COLO668 (cell line): ENCODE data around the gene MAP3K19.
"Not testable (repeated sequence)": the region's sequence is repeated elsewhere in the genome, so short reads cannot be mapped to it uniquely, and the experiment has no call there.

Experiments
- DNase-seq: peaks from one replicate; lab custom pipeline; 2025; ENCODE audit not compliant: unreplicated experiment; lab: John Stamatoyannopoulos, UW

Gene MAP3K19, protein sequence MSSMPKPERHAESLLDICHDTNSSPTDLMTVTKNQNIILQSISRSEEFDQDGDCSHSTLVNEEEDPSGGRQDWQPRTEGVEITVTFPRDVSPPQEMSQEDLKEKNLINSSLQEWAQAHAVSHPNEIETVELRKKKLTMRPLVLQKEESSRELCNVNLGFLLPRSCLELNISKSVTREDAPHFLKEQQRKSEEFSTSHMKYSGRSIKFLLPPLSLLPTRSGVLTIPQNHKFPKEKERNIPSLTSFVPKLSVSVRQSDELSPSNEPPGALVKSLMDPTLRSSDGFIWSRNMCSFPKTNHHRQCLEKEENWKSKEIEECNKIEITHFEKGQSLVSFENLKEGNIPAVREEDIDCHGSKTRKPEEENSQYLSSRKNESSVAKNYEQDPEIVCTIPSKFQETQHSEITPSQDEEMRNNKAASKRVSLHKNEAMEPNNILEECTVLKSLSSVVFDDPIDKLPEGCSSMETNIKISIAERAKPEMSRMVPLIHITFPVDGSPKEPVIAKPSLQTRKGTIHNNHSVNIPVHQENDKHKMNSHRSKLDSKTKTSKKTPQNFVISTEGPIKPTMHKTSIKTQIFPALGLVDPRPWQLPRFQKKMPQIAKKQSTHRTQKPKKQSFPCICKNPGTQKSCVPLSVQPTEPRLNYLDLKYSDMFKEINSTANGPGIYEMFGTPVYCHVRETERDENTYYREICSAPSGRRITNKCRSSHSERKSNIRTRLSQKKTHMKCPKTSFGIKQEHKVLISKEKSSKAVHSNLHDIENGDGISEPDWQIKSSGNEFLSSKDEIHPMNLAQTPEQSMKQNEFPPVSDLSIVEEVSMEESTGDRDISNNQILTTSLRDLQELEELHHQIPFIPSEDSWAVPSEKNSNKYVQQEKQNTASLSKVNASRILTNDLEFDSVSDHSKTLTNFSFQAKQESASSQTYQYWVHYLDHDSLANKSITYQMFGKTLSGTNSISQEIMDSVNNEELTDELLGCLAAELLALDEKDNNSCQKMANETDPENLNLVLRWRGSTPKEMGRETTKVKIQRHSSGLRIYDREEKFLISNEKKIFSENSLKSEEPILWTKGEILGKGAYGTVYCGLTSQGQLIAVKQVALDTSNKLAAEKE (N-terminal part only)

DNA sequence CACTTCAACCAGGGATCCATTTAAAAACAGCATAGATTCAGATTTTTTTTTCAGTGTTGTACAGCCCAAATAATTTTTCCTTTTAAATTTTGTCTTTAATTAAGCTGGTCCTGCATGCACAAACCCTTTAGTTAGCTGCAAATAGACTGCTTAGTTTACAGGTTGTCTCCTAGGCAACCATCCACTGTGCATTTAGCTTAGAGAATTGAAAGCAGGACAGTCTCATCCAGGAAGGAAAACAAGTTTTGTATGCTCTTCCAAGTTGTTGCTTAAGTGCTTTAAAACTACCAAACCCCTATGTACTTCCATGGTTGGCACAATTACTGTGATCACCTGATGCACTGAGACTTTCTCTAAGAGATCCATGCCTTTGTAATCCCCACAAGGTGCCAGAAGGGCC is at the start of gene MAP3K19:
Gene MAP3K19, minus strand, starts transcription at position 148 of the 400 bp plus-strand sequence. CDS start 22,800 bp downstream, outside the sequence.
- no peak for DNase-seq

DNA sequence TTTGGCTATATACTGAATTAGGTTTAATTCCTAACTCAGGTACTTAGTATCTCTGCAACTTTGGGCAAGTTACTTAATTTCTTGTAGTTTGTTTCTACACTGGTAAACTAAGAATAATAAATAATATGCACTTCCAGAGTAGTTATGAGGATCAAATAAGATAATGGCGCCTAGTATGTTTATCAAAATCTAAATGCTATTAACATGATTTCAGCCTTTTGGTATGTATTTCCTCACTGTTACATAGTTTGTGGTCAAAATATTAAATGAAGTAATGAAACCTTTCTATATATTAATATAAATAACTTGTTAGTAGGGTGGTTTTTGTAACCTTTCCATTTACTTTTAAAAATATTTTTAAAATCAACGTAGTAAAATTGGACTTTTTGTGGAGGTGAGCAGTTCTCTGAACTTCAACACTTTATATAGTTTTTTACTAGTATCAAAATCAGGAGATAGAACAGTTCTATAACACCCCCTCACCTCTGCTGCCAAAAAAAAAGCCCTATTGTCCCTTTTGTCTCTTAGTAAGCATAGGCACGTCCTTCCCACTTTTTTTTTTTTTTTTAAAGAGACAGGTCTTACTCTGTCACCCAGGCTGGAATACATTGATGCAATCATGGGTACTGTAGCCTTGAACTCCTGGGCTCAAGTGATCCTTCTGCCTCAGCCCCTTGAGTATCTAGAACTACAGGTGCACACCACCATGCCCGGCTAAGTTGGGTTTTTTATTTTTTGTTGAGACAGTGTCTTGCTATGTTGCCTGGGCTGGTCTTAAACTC is 49.6 kb upstream of the MAP3K19 start:
- no peak for DNase-seq

DNA sequence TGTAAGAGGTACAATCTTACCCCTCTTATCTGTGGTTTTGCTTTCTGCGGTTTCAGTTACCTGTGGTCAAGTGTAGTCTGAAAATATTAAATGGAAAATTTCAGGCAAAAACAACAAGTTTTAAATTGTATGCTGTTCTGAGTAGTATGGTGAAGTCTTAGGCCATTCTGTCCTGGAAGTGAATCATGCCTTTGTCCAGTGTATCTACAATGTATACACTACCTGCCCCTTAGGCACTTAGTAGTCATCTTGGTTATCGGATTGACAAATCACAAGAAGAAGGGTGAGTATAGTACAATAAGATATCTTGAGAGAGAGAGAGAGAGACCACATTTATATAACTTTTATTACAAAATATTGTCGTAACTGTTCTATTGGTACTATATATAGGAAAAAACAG is 48.3 kb upstream of the MAP3K19 start:
- DNase-seq: no peak

DNA sequence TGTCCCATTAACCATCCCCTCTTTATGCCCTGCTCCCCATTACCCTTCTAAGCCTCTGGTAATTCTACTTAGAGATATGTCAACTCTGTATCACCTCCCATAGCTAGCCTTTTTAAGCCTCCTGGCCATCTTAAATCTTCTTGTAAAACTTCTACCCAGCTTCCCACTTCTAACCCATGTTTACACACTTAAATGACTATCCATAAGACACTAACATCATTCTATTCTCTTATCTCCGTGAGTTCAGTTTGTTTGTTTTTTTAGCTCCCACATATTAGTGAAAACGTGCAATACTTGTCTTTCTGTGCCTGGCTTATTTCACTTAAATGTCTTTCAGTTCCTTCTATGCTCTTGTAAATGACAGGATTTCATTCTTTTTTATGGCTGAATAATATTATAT is 47.3 kb upstream of the MAP3K19 start:
- DNase-seq: no peak

DNA sequence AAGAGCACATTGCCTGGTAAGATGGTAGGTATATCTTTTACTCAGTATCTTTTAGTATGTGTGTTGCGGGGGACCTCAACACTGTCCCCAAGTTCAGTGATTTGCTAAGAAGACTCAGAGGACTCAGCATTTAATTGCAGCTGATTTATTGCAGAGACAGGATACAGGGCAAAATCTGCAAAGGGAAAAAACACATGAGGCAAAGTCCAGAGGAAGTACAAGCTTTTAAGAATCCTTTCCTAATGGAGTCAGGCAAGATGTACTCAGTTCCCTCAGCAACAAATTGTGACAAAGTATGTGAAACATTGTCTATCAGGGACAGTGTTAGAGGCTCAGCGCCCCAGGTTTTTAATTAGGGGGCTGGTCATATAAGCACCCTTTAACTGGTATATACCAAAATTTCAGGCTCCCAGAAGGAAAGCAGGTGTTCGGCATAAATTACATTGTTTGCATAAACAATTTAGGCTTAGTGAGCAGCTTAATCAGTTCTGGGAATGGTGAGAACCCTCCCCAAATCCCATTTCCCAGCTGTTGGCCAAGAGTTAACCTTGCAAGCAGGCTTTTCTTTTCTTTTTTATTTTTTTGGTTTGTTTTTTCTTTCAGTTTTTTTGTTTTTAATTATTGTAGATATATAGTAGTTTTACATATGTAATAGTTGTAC is 46.6 kb upstream of the MAP3K19 start:
- no peak for DNase-seq

DNA sequence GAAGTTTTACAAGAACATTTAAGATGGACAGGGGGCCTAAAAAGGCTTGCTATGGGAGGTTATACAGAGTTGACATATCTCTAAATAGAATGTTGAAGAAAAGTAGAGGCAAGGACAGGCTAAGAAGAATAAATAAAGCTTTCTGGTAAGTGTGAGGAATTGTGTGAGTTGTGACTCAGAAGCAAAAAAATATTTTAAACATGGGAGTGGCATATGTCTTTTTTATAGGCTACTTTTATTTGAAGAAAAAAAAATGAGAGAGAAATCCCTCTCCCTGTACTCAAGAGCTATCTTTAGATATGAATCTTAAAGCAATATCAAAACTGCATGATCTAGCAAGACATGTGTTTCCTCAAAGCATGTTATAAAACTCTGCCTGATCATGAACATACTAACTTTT is 45.9 kb upstream of the MAP3K19 start:
- DNase-seq: no peak

DNA sequence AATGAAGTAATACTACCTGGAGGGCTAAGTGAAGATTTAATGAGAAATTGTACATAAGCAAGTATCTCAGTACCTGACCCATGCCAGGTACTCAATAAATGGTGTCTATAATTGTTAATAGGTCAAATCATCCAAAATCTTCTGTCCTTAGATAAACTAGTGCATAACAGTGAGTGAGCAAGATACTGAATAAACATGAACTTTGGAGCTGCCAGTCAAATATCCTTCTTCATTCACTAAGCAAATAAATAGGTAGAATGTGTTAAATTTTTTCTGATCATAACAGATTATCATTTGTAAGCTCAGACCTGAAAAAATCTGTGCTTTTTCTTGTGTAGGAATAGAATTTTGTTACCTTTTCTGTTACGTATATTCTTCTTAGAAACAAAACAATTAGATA is 44.4 kb upstream of the MAP3K19 start:
- no peak for DNase-seq

DNA sequence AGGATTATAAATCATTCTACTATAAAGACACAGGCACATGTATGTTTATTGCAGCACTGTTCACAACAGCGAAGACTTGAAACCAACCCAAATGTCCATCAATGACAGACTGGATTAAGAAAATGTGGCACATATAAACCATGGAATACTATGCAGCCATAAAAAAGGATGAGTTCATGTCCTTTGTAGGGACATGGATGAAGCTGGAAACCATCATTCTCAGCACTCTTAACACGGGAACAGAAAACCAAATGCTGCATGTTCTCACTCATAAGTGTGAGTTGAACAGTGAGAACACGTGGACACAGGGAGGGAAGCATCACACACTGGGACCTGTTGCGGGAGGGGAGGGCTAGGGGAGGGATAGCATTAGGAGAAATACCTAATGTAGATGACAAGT is 42.4 kb upstream of the MAP3K19 start:
- not testable (repeated sequence) for DNase-seq

DNA sequence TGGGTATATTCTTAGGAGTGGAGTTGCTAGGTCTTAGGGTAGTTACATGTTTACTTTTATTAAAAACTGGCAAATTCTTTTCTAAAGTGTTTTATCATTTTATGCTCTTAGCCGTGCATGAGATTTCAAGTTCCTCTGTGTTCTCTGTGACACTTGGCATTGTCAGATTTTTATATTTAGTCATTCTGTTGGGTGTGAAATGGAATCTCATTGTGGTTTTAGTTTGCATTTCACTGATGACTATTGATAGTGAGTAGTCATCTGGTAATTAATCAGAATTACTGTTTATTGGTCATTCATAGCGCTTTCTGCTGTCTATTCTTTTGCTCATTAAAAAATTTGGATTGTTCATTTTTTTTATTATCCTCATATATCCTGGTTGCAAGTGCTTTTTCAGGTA is 39.0 kb upstream of the MAP3K19 start:
- DNase-seq: no peak

DNA sequence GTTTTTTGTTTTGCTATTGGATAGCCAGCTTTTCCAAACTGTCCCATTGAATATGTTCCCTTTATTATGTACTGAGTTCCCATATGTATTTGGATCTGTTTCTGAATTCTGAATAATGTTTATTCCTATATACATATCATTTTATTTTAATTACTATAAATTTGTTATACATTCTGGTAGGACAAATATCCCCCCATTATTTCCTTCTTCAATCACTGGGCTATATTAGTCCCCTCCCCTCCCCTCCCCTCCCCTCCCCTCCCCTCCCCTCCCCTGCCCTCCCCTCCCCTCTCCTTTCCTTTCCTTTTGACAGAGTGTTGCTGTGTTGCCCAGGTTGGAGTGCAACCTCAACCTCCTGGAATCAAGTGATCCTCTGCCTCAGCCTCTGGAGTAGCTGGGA is 31.2 kb upstream of the MAP3K19 start:
- no peak for DNase-seq

DNA sequence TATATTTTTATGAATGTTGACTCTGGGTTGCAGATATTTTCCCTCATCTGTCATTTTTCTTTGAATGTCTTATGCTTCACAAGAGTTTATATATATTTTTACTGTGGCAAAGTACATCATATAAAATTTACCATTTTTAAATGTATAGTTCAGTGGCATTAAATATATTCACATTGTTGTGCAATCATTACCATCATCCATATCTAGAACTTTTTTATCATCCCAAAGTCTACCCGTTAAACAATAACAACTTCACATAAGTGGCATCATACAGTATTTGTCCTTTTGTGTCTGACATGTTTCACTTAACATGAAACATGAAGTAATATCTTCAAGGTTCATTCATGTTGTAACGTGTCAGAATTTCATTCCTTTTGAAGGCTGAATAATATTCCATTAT is 29.3 kb upstream of the MAP3K19 start:
- DNase-seq: no peak

DNA sequence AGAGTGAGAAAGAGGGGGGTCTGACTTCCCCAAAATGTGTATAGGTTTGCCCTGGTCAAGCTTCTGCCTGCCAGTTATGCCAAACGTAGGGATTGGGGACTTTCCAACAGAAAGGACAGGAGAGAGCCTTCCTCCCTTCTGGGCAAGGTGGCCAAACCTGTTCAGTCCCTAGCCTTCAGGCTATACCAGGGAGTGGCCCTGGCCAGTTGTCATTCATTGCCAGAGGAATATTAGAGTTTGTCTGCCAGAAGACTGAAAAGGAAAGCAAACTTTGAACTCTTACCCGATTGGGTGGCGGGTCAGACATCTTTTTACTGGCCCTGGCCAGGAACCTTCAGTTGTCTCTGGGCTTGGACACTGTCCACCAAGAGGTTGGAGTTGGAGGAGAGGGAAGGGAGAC is 27.0 kb upstream of the MAP3K19 start:
- no peak for DNase-seq

DNA sequence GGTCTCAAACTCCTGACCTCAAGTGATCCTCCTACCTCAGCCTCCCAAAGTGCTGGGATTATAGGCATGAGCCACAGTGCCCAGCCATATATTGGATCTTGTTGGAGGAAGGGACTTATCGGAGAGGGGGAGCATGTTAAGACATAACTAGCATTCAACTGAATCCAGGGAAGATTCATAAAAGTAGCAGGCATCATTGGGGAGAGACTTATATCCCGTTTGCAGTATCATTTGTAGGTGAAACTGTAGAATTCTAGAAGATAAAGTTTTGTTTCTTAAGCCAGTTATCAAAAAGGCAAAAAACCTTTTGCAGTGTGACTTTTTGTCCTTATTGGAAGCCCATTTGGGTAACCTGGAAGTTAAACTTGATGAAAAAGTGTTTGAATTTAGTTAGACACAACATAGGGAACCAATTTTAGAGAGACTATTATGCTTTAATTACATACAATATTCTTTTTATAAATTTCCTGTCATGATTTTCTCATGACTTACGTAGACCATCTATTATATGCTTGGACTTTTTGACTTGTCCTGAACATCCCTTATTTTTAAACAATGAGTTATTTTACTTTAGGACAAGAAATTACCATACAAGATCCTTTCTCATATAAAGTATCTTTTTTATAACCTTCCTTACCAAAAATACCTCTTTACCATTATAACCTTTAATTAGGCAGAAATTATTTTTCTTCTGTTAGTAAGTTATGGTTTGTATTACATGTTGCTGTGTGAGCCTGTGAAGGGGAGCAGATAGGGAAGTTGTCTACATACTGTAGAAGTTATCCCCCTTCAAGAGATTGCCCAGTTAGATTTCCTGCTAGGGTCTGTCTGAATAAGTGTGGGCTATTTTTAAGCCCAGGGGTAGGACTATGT is 25.1 kb upstream of the MAP3K19 start:
- DNase-seq: no peak

DNA sequence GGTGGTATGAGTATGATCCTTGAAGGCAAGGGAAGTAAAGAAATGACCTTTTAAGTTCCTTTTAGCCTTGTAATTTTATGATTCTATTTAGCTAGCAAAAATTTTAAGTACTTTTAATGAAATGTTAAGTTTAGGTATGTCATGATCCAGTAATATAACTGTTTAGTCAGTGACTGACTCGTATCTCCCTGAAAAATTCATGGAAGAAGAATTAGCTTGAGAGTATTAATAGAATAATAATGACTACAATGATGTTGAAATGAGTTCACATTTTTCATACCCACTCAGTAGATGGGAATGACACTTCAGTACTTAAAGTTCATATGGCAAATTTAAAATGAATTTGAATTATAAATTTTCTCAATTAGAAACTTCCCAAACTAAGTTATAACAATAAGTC is 19.5 kb upstream of the MAP3K19 start:
- DNase-seq: no peak

DNA sequence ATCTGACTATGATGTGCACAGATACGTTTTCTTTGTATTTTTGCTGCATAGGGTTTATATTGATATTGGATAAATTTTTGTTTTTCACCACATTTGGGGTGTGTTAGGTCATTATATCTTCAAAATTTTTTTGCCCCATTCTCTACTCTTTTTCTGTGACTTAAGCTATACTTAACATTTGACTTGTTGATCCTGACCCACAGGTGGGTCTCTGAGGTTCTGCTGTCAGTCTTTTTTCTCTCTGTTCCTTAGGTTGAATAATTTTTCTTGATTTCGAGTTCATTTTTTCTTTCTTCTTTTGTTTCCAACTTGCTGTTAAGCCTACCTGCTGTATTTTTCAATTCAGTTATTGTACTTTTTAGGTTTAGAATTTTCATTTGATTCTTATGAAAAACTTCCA is 16.9 kb upstream of the MAP3K19 start:
- no peak for DNase-seq

DNA sequence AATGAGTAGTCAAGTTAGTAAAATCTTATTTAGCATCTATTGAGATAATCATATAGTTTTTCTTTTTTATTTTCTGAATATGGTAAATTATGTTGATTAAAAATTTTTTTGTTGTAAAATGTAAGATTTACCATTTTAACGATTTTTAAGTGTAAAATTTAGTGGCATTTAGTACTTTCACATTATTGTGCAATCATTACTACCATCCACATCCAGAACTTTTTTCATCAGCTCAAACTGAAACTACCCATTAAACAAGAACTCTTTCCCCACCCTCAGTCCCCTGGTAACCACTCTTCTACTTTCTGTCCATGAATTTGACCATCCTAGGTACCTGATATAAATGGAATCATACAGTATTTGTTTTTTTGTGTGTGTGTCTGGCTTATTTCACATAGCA is 16.0 kb upstream of the MAP3K19 start:
- no peak for DNase-seq

DNA sequence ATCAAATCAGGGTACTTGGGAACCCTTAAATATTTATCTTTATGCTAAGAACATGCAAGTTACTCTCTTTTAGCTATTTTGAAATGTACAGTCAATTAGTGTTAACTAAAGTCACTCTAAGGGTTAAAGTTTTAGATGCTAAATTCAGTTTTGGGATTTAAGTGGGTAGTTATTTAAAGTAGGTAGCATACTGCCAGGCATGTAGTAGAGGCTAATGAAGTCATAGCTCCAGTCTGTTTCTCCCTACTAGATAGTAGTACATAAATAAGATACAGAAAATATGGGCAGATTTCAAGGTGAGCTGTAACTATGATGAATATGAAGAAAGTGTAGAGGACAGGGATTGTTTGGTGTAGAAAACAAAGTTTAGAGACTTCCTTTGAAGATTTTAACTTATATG is 12.3 kb upstream of the MAP3K19 start:
- no peak for DNase-seq

DNA sequence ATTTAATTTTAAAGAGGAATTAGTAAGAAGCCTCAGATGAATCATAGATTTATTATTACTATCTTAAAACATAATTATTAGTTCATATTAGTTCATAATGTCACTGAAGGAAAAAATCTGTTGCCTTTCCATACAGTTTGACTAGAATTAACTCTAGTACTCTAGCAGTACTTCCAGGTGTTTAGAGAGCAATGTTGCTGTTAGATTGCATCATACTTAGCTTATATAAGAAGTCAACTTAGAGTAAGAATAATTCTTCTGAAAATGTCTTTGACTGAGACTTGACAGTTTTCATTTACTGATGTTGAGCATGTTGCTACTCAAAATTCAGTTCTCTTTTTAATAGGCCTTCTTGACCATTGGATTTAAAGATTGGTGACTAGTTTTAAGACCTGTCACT is 9.5 kb upstream of the MAP3K19 start:
- DNase-seq: no peak

DNA sequence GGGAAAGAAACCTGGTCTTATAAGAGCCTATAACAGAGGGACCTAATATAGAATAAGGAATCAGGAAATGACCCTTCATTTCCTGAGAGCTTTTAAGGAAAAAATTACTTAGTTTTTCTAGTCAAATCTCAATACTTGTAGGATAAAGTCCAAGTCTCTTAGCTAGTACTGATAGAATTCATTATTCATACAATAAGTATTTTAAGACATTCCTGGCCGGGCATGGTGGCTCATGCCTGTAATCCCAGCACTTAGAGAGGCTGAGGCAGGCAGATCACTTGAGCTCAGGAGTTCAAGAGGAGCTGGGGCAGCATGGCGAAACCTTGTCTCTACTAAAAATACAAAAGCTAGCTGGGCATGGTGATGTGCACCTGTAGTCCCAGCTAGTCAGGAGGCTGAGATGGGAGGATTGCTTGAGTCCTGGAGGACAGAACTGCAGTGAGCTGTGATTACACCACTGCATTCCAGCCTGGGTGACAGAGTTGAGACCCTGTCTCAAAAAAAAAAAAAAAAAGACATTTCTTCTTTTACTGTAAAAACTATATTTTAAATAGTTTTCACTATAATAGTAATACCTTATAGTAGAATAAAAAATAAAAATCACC is 8.0 kb upstream of the MAP3K19 start:
- DNase-seq: no peak
